ENCODE measurements around the gene EDEM1.

Gene EDEM1

DNA sequence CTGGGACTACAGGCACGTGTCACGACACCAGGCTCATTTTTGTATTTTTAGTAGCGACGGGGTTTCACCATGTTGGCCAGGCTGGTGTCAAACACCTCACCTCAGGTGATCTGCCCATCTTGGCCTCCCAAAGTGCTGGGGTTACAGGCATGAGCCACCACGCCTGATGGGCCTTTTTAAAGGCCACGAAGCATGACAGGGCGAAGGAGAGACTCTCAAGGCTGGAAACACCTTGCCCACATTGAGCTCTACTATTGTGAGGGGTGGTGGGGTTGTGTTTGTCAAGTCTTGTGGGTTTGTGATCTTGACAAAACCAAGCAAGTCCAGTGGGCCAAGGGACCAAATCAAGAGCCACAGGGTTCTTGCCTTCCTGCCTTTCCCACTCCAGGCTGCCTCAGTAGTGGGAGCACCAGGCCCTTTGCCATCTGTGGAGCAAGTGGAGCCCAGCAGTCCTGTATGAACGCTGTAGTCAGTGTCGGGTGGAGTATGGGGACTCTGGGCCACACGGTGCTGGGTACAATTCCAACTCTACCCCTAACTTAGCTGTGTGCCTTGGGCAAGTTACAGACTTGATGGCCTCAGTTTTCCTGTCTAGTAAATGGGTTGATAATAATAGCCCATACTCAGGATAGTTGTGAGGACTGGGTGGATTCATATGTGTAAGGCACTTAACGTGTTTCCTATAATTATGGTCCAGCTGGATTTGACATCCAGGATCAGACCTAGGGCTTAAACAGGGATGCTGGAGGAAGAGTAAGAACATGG, 33.3 kb downstream of the EDEM1 start:
- Histone ChIP-seq H3K36me3 (ENCODE audit: control insufficient read depth, insufficient read depth, low read length, severe bottlenecking) (peaks cover 18% of the 10 kb centered on the region), H3K4me1 (ENCODE audit: control insufficient read depth, insufficient read depth, low read length) (peaks cover 14% of the 10 kb centered on the region), H3K9me3 (ENCODE audit: control insufficient read depth, low read length) (no peaks in the 10 kb centered on the region), H3K27me3 (replicated peaks; ENCODE audit: control insufficient read depth, insufficient read depth, low read length) (no peaks in the 10 kb centered on the region), H3K4me3 (ENCODE audit: low read length) (no peak overlapping the region), H3K9ac (ENCODE audit: low read length) (no peak overlapping the region)
- no peak for DNase-seq (ENCODE audit: low read depth)

DNA sequence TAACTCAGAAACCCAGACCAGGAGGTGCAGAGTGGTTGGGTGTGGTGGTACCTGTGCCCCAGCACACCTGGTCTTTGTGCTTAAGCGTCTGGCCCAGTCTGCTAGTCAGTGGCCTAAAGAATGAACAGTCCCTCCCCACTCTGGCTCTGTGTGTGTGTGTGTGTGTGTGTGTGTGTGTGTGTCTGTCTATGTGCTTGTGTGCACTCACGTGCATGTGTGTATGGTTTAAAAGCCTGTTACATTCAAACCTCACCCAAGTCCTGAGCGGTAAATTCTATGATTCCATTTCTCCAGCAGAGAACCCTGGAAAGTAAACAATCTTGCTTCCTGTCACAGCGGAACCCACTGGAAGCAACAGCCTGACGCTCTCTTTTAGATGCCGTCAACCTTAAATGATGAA, 34.2 kb downstream of the EDEM1 start:
- DNase-seq (ENCODE audit: low read depth), result no peak
- Histone ChIP-seq H3K4me3 (ENCODE audit: low read length) (no peak overlapping the region), H3K4me1 (ENCODE audit: control insufficient read depth, insufficient read depth, low read length) (peaks cover 14% of the 10 kb centered on the region), H3K9ac (ENCODE audit: low read length) (no peak overlapping the region), H3K27me3 (replicated peaks; ENCODE audit: control insufficient read depth, insufficient read depth, low read length) (no peaks in the 10 kb centered on the region), H3K36me3 (ENCODE audit: control insufficient read depth, insufficient read depth, low read length, severe bottlenecking) (peaks cover 10% of the 10 kb centered on the region), H3K9me3 (ENCODE audit: control insufficient read depth, low read length) (no peaks in the 10 kb centered on the region)

DNA sequence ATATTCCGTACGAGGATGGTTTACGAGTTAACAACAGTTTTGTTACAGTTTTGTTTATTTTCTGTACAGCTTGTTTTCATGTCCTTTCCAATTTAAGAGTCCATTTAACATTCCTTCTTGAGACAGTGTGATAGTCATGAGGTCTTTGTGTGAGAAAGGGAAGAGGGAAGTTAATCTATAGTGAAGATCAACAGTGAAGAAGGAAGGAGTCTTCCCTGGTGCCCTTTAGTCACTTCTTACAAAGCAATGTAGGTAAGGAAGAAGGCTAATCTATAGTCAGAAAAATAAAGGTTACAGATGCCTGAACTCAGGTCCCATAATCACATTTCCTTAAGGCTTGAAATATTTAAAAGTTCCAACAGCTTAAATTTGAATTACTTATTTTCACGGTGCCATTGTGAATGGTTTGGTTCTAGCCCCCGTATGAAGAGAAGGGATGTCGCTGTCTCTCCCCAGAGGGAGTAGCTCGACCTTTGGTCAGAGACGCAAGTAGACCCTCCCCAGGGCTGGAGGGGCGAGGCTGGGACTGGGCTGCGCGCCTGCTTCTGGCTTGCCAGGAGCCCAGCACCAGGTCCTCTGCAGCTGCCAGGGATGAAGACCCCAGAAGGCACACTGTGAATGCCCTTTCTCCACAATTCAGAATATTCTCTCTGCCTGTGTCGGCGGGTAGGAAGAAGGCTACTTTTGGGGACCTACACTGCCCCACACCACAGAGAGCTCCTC, 34.9 kb downstream of the EDEM1 start:
- H3K4me1 ChIP-seq (ENCODE audit: control insufficient read depth, insufficient read depth, low read length), result peaks cover 14% of the 10 kb centered on the region
- DNase-seq (ENCODE audit: low read depth), result no peak
- H3K36me3 ChIP-seq (ENCODE audit: control insufficient read depth, insufficient read depth, low read length, severe bottlenecking), result peaks cover 4% of the 10 kb centered on the region
- H3K27me3 ChIP-seq (replicated peaks; ENCODE audit: control insufficient read depth, insufficient read depth, low read length), result no peaks in the 10 kb centered on the region
- no peaks in the 10 kb centered on the region for H3K9me3 ChIP-seq (ENCODE audit: control insufficient read depth, low read length)
- no peak overlapping the region for H3K4me3 ChIP-seq (ENCODE audit: low read length)
- H3K9ac ChIP-seq (ENCODE audit: low read length), result no peak overlapping the region

DNA sequence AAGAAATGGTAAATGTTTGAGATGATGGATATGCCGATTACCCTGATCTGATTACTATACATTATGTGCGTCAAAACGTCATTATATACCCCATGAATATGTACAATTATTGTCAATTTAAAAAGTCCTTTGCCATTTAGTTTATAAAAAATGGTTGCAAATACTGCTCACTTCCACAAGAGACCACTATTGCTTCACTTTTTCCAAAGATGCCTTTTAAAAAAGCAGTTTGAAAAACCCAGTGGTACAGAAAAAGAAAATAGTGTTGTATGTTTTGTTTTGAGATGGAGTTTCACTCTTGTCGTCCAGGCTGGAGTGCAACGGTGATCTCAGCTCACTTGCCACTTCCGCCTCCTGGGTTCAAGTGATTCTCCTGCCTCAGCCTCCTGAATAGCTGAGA, 39.3 kb downstream of the EDEM1 start:
- peak; percentile 68 for DNase-seq (ENCODE audit: low read depth)
- H3K9me3 ChIP-seq (ENCODE audit: control insufficient read depth, low read length), result no peaks in the 10 kb centered on the region
- peaks cover 17% of the 10 kb centered on the region for H3K27me3 ChIP-seq (replicated peaks; ENCODE audit: control insufficient read depth, insufficient read depth, low read length)
- H3K36me3 ChIP-seq (ENCODE audit: control insufficient read depth, insufficient read depth, low read length, severe bottlenecking), result no peaks in the 10 kb centered on the region
- H3K9ac ChIP-seq (ENCODE audit: low read length), result no peak overlapping the region
- H3K4me3 ChIP-seq (ENCODE audit: low read length), result no peak overlapping the region
- no peaks in the 10 kb centered on the region for H3K4me1 ChIP-seq (ENCODE audit: control insufficient read depth, insufficient read depth, low read length)

DNA sequence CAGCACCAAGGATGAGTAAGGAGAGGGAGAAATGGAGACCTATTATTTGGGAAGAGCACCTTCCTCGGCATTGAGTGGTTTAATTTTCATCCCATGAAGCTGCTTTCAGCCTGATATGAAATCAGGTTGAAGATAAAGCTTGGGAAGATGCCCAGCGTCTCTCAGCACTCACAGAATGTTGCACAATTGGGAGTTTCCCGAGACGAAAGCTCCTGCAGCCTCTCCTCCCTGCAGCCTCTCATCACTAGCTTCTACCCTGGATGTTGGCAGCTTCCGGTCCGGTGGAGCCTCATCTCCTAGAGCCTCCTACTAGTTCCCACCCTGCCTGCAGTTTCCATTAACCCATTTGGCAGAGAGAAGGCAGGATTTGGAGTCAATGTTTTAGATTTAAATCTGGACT, 40.3 kb downstream of the EDEM1 start:
- no peak overlapping the region for H3K9ac ChIP-seq (ENCODE audit: low read length)
- no peak overlapping the region for H3K4me3 ChIP-seq (ENCODE audit: low read length)
- DNase-seq (ENCODE audit: low read depth), result no peak
- no peaks in the 10 kb centered on the region for H3K9me3 ChIP-seq (ENCODE audit: control insufficient read depth, low read length)
- H3K27me3 ChIP-seq (replicated peaks; ENCODE audit: control insufficient read depth, insufficient read depth, low read length), result peaks cover 17% of the 10 kb centered on the region
- H3K4me1 ChIP-seq (ENCODE audit: control insufficient read depth, insufficient read depth, low read length), result no peaks in the 10 kb centered on the region
- no peaks in the 10 kb centered on the region for H3K36me3 ChIP-seq (ENCODE audit: control insufficient read depth, insufficient read depth, low read length, severe bottlenecking)

DNA sequence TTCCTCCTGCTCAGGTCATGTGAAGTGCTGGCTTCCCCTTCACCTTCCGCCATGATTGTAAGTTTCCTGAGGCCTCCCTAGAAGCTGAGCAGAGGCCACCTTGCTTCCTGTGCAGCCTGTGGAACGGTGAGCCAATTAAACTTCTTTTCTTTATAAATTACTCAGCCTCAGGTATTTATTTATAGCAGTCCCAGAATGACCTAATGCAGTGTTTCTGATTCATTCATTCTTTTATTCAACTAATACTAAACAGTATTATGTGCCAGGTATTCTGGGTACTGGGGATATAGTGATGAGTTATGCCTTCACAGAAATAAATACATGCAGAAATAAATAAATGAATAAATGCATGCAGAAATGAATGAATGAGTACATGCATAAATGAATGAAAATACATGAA, 41.9 kb downstream of the EDEM1 start:
- no peak overlapping the region for H3K4me3 ChIP-seq (ENCODE audit: low read length)
- H3K9me3 ChIP-seq (ENCODE audit: control insufficient read depth, low read length), result no peaks in the 10 kb centered on the region
- no peak overlapping the region for H3K9ac ChIP-seq (ENCODE audit: low read length)
- H3K27me3 ChIP-seq (replicated peaks; ENCODE audit: control insufficient read depth, insufficient read depth, low read length), result peaks cover 17% of the 10 kb centered on the region
- H3K4me1 ChIP-seq (ENCODE audit: control insufficient read depth, insufficient read depth, low read length), result no peaks in the 10 kb centered on the region
- no peak for DNase-seq (ENCODE audit: low read depth)
- H3K36me3 ChIP-seq (ENCODE audit: control insufficient read depth, insufficient read depth, low read length, severe bottlenecking), result no peaks in the 10 kb centered on the region

DNA sequence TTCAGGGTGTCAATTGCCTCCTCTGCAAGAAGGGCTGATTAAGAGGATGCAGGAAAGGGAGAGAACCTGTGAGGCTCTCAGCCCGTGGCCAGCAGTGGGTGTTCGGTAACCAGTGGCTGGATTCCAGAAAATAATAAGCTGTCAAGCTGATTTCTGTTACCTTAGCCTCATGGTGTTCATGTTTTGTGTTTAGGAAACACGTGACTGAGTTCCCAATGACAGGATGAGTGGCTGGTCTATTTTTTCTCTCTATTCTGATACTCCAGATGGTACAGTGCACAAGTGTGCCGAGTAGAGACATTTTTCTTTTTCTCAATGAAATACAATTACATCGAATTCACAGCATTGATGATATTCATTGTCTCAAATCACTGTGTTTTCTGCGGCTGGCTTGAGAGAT, 43.6 kb downstream of the EDEM1 start:
- Histone ChIP-seq H3K4me3 (ENCODE audit: low read length) (no peak overlapping the region), H3K27me3 (replicated peaks; ENCODE audit: control insufficient read depth, insufficient read depth, low read length) (peaks cover 17% of the 10 kb centered on the region), H3K9ac (ENCODE audit: low read length) (no peak overlapping the region), H3K36me3 (ENCODE audit: control insufficient read depth, insufficient read depth, low read length, severe bottlenecking) (no peaks in the 10 kb centered on the region), H3K9me3 (ENCODE audit: control insufficient read depth, low read length) (no peaks in the 10 kb centered on the region), H3K4me1 (ENCODE audit: control insufficient read depth, insufficient read depth, low read length) (no peaks in the 10 kb centered on the region)
- DNase-seq (ENCODE audit: low read depth), result no peak

DNA sequence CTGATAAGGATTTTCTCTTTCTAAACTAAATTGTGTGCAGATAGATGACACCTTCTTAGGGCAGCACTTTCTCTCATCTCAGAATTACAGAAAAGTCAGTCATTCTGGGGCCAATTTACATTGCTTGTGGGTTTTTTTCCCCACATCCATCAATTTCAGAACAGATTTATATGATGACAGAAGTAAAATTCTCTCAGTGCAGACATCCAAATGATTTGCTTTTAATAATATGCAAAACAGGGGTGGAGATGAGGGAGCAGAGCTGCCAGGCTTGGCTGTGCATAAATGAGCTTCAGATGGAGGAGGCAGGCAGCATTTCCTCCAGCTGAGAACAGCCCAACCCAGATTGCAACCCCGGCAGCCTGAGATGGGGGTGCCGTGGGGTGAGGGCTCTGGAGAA, 44.0 kb downstream of the EDEM1 start:
- no peaks in the 10 kb centered on the region for H3K4me1 ChIP-seq (ENCODE audit: control insufficient read depth, insufficient read depth, low read length)
- no peak overlapping the region for H3K9ac ChIP-seq (ENCODE audit: low read length)
- H3K9me3 ChIP-seq (ENCODE audit: control insufficient read depth, low read length), result no peaks in the 10 kb centered on the region
- H3K27me3 ChIP-seq (replicated peaks; ENCODE audit: control insufficient read depth, insufficient read depth, low read length), result peaks cover 17% of the 10 kb centered on the region
- DNase-seq (ENCODE audit: low read depth), result no peak
- no peaks in the 10 kb centered on the region for H3K36me3 ChIP-seq (ENCODE audit: control insufficient read depth, insufficient read depth, low read length, severe bottlenecking)
- no peak overlapping the region for H3K4me3 ChIP-seq (ENCODE audit: low read length)

DNA sequence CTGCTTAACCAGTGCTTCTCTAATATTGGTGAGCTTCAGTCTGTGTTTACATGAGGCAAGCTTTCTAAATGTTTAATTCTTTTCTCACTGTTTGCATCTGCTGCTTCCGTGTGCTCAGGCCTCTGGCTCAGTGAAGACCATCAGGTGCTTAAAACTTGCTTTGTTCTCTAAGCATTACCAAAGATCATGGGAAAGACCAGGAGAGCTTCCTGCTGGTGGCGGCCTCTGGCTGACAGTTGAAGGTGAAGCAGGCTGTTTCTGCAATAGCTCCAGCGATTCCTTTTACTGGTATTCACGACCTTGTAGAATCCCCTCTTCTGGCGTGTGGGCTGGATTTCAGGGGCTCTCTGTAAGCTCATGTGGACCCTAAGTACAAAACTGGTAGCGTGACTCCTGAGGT, 45.1 kb downstream of the EDEM1 start:
- Histone ChIP-seq H3K9me3 (ENCODE audit: control insufficient read depth, low read length) (no peaks in the 10 kb centered on the region), H3K27me3 (replicated peaks; ENCODE audit: control insufficient read depth, insufficient read depth, low read length) (peaks cover 17% of the 10 kb centered on the region), H3K4me1 (ENCODE audit: control insufficient read depth, insufficient read depth, low read length) (no peaks in the 10 kb centered on the region), H3K4me3 (ENCODE audit: low read length) (no peak overlapping the region), H3K36me3 (ENCODE audit: control insufficient read depth, insufficient read depth, low read length, severe bottlenecking) (no peaks in the 10 kb centered on the region), H3K9ac (ENCODE audit: low read length) (no peak overlapping the region)
- DNase-seq (ENCODE audit: low read depth), result no peak

DNA sequence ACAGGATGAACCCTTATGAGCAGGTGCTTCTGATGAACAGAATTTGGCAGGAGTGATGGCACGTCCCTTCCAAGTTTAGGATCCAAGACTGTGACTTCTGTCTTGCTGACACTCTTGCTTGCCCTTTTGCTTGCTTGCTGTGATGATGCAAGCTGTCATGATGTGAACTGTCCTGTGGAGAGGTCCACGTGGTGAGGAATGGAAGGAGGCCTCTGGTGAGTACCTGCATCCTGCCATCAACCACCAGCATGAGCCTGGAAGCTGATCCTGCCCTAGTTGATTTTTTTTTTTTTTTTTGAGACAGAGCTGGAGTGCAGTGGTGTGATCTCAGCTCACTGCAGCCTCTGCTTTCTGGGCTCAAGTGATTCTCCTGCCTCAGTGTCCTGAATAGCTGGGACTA, 45.5 kb downstream of the EDEM1 start:
- no peak overlapping the region for H3K4me3 ChIP-seq (ENCODE audit: low read length)
- no peak overlapping the region for H3K9ac ChIP-seq (ENCODE audit: low read length)
- DNase-seq (ENCODE audit: low read depth), result no peak
- no peaks in the 10 kb centered on the region for H3K36me3 ChIP-seq (ENCODE audit: control insufficient read depth, insufficient read depth, low read length, severe bottlenecking)
- H3K9me3 ChIP-seq (ENCODE audit: control insufficient read depth, low read length), result no peaks in the 10 kb centered on the region
- H3K27me3 ChIP-seq (replicated peaks; ENCODE audit: control insufficient read depth, insufficient read depth, low read length), result peaks cover 17% of the 10 kb centered on the region
- no peaks in the 10 kb centered on the region for H3K4me1 ChIP-seq (ENCODE audit: control insufficient read depth, insufficient read depth, low read length)

DNA sequence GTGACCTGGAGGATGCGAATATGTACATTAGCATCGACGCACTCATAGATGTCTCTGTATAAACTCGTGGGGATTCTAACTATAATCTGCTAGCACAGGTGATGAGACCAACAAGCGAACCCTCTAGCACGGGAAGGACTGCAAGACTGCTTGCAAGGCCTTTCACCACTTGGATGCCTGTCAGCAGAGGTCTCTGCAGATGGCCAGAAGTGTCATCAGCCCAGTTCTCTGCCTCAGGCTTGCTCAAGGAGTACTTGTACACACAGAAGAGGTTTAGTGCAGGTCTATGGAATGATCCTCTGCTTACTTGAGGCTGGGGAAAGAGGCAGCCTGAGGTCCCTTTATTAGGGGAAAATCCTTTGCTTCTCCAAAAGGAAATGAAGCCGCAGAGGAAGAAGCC, 48.1 kb downstream of the EDEM1 start:
- Histone ChIP-seq H3K9me3 (ENCODE audit: control insufficient read depth, low read length) (no peaks in the 10 kb centered on the region), H3K4me3 (ENCODE audit: low read length) (no peak overlapping the region), H3K9ac (ENCODE audit: low read length) (no peak overlapping the region), H3K27me3 (replicated peaks; ENCODE audit: control insufficient read depth, insufficient read depth, low read length) (peaks cover 10% of the 10 kb centered on the region), H3K4me1 (ENCODE audit: control insufficient read depth, insufficient read depth, low read length) (no peaks in the 10 kb centered on the region), H3K36me3 (ENCODE audit: control insufficient read depth, insufficient read depth, low read length, severe bottlenecking) (no peaks in the 10 kb centered on the region)
- DNase-seq (ENCODE audit: low read depth), result no peak
